DND-41 (cell line): Measurements from ENCODE around the gene SGIP1.

Experiments used
- CTCF ChIP-seq: IDR thresholded peaks from 2 replicates; pipeline ENCODE4 v1.5.1; 2012; ENCODE audit warnings: borderline replicate concordance, low read length, moderate library complexity, mild to moderate bottlenecking; ENCODE audit not compliant: poor library complexity, severe bottlenecking; ENCODE audit errors: extremely low read depth
- EZH2 ChIP-seq: IDR thresholded peaks from 3 replicates; pipeline ENCODE4 v1.6.1; 2012; ENCODE audit warnings: borderline replicate concordance, low read depth, mild to moderate bottlenecking, moderate library complexity, low read length, inconsistent platforms; ENCODE audit not compliant: severe bottlenecking

- TF ChIP-seq CTCF (no peak), EZH2 (no peak)
These were observed 99.2 kb downstream of the SGIP1 start for GRCh38 chr1:66633159-66633558.
